ENCODE measurements around the gene PSMB2. TPM values are rescaled to one million over a fixed set of nuclear protein-coding genes. Genes with fewer than 3 reads are reported as not detected.

PSMB2 gene
- total and polyA plus RNA-seq, 2 of the 8 experiments (the other 6 are each of a cell fraction or from before 2014, with no cell fraction given): 91.4 to 101 TPM

DNA sequence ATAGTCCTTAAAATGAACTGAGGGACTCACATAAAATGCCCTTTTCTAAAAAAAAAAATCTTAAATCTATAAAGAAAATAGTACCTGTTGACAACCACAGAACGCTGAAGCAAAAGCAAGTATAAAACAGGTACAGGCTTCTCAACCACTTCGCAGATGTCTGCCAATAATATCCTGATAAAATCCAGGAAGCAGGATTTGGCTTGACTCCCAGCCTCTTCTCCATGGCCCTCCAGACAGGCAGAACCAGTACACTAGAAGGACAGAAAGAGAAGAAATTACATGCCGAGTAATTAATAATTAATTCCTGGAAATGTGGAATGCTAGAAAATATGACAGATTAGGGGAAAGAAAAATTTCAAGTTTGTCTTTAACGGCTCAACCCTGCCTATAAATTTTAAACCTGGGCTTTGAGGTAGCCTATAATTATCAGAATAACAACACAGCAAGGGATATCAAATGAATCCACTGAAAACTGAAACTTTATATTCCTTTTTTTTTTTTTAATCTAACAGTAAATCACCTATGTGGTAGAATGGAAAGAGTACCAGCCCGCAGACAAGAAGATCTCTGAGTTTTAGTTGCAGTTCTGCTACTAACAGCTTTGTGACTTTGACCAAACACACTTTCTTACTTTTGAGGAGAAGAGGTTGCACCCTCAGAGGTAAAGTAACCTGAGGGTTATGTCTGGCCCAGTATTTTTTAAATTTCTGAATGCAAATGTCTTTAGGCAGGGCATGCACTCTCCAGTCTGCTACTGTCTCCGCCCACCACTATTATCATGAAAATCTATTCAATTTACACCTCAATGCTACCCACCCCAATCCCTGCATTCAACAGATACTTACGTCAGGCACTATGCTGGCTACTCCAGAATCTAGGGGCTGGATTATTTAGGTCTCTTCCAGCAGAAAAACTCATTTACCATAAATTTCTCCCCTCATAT lies 86.8 kb downstream of the PSMB2 start (continued):
- no peak for TF ChIP-seq NRF1 (IDR thresholded peaks at IDR 0.05; ENCODE audit: low read depth, low read length)
- no peak for TF ChIP-seq CHD2 (IDR thresholded peaks at IDR 0.05; ENCODE audit: low read length)
- TF ChIP-seq RBBP5 (IDR thresholded peaks at IDR 0.05; ENCODE audit: borderline replicate concordance, low read depth, low read length): no peak
- TF ChIP-seq TBP (IDR thresholded peaks at IDR 0.05; ENCODE audit: low read depth, low read length): peak; percentile 74
- TF ChIP-seq TEAD4 (IDR thresholded peaks at IDR 0.05; ENCODE audit: low read depth, low read length): peak; percentile 31; the same call in 1 of the 2 replicates

Measured in H1 (cell line).